Measurements from ENCODE around the gene CGAS.

DNA sequence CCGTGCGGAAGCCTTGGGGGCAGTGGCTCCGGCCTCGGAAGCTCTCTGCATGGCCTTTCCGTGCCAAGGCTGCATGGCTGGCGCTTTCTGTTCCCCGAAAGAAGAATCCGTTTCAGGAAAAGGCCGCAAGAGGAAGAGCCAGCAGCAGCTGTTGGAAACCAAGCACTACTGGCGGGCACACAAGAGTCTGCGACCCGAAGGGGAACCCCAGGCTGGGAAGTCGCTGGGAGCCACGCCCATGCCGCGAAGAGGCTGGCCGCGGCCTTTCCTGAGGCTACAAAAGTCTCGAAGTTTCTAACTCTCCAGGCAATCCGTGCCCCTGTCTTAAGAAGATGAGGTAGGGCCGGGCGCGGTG lies at the start of gene CGAS:
- TF ChIP-seq, protein P1, sequence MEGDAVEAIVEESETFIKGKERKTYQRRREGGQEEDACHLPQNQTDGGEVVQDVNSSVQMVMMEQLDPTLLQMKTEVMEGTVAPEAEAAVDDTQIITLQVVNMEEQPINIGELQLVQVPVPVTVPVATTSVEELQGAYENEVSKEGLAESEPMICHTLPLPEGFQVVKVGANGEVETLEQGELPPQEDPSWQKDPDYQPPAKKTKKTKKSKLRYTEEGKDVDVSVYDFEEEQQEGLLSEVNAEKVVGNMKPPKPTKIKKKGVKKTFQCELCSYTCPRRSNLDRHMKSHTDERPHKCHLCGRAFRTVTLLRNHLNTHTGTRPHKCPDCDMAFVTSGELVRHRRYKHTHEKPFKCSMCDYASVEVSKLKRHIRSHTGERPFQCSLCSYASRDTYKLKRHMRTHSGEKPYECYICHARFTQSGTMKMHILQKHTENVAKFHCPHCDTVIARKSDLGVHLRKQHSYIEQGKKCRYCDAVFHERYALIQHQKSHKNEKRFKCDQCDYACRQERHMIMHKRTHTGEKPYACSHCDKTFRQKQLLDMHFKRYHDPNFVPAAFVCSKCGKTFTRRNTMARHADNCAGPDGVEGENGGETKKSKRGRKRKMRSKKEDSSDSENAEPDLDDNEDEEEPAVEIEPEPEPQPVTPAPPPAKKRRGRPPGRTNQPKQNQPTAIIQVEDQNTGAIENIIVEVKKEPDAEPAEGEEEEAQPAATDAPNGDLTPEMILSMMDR (conservative IDR thresholded peaks at IDR 0.05 in 1 of 2, IDR thresholded peaks at IDR 0.05 in 1 of 2; ENCODE audit: low read depth in 1 of 2, low read length in 2 of 2): no peak
- no peak for TF ChIP-seq EZH2 (IDR thresholded peaks at IDR 0.05; ENCODE audit: low read length, missing control alignments)

Data from fibroblast of lung (primary cell).